Measurements from ENCODE around the gene AJM1. TPM values are rescaled to one million over a fixed set of nuclear protein-coding genes. Genes with fewer than 3 reads are reported as not detected.
"Not testable (repeated sequence)": the region's sequence is repeated elsewhere in the genome, so short reads cannot be mapped to it uniquely, and the experiment has no call there.

The AJM1 gene
- total RNA-seq, 1 donor from 2014 or later = 2.7 TPM

DNA sequence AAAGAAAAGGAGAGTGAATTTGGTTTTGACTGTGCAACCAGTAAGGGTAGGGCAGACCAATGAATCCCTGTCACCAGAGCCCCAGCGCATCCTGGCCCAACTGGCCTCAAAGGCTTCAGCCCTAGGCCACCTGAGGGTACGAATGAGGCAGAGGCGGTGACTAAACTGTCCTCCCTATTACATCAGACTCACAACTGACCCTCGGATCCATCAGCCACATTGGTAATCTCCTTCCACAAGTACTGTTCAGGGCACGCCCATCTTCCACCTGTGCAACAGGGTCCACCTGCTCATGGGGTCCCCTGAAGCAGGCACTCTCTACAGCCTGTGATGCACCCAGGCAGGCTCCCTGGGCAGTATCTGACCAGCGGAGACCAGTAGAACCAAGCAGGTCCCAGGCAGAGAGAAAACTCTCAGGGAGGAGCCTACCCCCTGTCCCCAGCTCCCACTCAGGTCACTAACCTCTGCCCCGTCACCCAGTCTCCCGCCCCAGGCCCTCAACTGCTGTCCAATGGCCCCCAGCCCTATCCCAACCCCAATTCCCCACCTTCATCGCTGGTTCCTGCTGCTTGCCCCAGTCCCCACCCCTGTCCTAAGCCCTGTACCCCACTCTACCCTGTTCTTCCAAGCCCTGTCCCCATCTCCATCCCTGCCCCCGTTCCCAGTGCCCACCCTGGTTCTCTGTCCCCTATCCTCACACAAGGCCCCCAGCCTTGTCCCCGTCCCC lies 22.9 kb downstream of the AJM1 start:
- H3K4me3 ChIP-seq = peak overlapping the region; percentile 77
- H3K36me3 ChIP-seq = peaks cover 35% of the 10 kb centered on the region
- intact Hi-C loops (cut with DNase I) = no loop called here
- ATAC-seq = no peak
- H3K27me3 ChIP-seq = no peaks in the 10 kb centered on the region
- H3K9me3 ChIP-seq = no peaks in the 10 kb centered on the region
- peaks cover 23% of the 10 kb centered on the region for H3K4me1 ChIP-seq
- DNase-seq = no peak
- H3K27ac ChIP-seq = no peak overlapping the region
- TF ChIP-seq, protein P1, sequence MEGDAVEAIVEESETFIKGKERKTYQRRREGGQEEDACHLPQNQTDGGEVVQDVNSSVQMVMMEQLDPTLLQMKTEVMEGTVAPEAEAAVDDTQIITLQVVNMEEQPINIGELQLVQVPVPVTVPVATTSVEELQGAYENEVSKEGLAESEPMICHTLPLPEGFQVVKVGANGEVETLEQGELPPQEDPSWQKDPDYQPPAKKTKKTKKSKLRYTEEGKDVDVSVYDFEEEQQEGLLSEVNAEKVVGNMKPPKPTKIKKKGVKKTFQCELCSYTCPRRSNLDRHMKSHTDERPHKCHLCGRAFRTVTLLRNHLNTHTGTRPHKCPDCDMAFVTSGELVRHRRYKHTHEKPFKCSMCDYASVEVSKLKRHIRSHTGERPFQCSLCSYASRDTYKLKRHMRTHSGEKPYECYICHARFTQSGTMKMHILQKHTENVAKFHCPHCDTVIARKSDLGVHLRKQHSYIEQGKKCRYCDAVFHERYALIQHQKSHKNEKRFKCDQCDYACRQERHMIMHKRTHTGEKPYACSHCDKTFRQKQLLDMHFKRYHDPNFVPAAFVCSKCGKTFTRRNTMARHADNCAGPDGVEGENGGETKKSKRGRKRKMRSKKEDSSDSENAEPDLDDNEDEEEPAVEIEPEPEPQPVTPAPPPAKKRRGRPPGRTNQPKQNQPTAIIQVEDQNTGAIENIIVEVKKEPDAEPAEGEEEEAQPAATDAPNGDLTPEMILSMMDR (IDR thresholded peaks at IDR 0.05) = no peak

DNA sequence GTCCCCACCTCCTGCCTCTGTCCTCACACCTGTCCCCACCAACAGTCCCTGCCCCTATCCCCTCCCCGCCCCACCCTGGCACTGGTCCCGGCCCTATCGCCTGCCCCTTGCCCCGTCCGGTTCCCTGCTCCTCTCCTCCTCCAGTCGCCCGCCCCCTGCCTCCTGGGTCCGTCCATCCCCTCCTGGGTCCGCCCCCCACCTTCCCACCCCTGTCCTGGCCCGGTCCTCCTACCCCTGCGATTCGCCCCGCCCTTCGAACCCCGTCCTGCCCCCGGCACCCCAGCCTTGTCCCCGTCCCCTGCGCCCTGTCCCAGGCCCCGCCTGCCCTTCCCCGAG lies 23.5 kb downstream of the AJM1 start:
- Histone ChIP-seq H3K4me3 (peak overlapping the region; percentile 77), H3K36me3 (peaks cover 32% of the 10 kb centered on the region), H3K9me3 (no peaks in the 10 kb centered on the region), H3K27me3 (no peaks in the 10 kb centered on the region), H3K4me1 (peaks cover 23% of the 10 kb centered on the region), H3K27ac (peak overlapping the region; percentile 87)
- DNase-seq (peak; percentile 79), ATAC-seq (peak; percentile 60)
- intact Hi-C loops (cut with DNase I) = no loop called here
- TF ChIP-seq, protein P1 (IDR thresholded peaks at IDR 0.05) = no peak

DNA sequence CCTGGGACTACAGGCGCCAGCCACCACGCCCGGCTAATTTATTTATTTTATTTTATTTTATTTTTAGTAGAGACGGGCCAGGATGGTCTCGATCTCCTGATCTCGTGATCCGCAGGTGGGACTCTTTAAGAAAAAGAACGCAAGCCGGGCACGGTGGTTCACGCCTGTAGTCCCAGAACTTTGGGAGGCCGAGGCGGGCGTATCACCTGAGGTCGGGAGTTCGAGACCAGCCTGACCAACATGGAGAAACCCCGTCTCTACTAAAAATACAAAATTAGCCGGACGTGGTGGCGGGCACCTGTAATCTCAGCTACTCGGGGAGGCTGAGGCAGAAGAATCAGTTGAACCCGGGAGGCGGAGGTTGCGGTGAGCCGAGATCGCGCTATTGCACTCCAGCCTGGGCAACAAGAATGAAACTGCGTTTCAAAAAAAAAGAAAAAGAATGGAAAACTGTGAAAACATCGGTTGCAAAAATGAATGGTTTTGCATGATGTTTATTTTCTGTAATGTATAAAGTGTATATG lies 24.7 kb downstream of the AJM1 start:
- Histone ChIP-seq H3K4me1 (peaks cover 23% of the 10 kb centered on the region), H3K4me3 (peak overlapping the region; percentile 77), H3K36me3 (peaks cover 20% of the 10 kb centered on the region), H3K27ac (peak overlapping the region; percentile 87)
- H3K27me3 ChIP-seq; intact Hi-C loops (cut with DNase I); ATAC-seq; H3K9me3 ChIP-seq; DNase-seq: not testable (repeated sequence)

DNA sequence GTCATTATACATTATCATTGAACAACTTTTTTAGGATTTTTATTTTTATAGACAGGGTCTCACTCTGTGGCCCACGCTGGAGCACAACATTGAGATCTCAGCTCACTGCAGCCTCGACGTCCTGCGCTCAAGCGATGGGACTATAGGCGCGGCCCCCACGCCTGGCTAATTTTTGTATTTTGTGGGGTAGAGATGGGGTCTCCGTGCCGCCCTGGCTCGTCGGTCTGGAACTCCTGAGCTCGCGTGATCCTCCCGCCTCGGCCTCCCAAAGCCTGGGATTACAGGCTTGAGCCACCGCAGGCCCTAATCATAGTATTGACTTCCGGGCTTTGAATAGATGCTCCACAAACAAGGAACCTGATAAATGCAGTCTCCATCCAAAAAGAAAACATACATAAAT lies 25.2 kb downstream of the AJM1 start:
- intact Hi-C loops (cut with DNase I) = no loop called here
- no peak overlapping the region for H3K4me3 ChIP-seq

DNA sequence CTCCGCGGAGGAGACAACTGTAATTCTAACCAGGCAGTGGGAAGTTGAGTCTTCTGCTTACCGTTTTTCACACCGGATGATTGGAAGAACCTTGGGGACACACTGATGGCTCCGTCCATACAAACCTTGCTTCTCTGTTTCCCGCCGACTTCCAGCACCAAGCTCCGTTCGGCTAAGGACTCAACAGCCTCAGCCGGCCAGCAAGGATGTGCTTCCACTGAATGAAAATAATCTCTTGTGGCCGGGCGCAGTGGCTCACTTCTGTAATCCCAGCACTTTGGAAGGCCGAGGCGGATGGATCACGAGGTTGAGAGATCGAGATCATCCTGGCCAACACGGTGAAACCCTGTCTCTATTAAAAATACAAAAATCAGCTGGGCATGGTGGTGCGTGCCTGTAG lies 25.6 kb downstream of the AJM1 start:
- Histone ChIP-seq H3K36me3 (peaks cover 10% of the 10 kb centered on the region), H3K9me3 (no peaks in the 10 kb centered on the region), H3K4me1 (peaks cover 23% of the 10 kb centered on the region), H3K27ac (no peak overlapping the region), H3K4me3 (no peak overlapping the region), H3K27me3 (no peaks in the 10 kb centered on the region)
- ATAC-seq (no peak), DNase-seq (no peak)
- TF ChIP-seq, protein P1 (IDR thresholded peaks at IDR 0.05) = no peak
- intact Hi-C loops (cut with DNase I) = no loop called here

More for the DNA sequence above, 25.2 kb downstream of the AJM1 start:
- Histone ChIP-seq H3K9me3 (no peaks in the 10 kb centered on the region), H3K27me3 (no peaks in the 10 kb centered on the region), H3K36me3 (peaks cover 15% of the 10 kb centered on the region), H3K27ac (no peak overlapping the region), H3K4me1 (peaks cover 23% of the 10 kb centered on the region)
- DNase-seq (no peak), ATAC-seq (no peak)
- TF ChIP-seq, protein P1 (IDR thresholded peaks at IDR 0.05) = no peak

DNA sequence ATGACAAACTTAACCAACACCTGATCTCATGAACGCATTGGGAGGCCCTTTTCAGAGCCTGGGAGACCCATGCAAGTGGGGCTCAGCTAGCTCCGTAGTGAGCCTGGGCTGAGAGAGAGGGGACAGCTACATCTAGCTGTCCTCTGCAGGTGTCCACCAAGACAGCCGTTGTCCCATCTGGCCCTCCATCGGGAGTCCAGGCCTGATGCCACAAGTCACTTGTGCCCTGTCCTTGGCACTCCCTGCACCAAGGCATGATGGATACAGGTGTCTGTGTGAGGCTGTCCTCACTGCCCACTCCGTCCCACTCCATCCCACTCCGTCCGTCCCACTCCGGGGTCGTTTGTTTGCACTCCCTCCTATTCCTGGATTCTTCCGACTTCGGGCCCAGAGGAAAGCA lies 26.4 kb downstream of the AJM1 start:
- Histone ChIP-seq H3K4me3 (no peak overlapping the region), H3K36me3 (peaks cover 3% of the 10 kb centered on the region), H3K27me3 (no peaks in the 10 kb centered on the region), H3K9me3 (no peaks in the 10 kb centered on the region), H3K4me1 (peaks cover 23% of the 10 kb centered on the region), H3K27ac (no peak overlapping the region)
- no peak for ATAC-seq
- no peak for DNase-seq
- TF ChIP-seq, protein P1 (IDR thresholded peaks at IDR 0.05) = no peak
- intact Hi-C loops (cut with DNase I) = no loop called here

DNA sequence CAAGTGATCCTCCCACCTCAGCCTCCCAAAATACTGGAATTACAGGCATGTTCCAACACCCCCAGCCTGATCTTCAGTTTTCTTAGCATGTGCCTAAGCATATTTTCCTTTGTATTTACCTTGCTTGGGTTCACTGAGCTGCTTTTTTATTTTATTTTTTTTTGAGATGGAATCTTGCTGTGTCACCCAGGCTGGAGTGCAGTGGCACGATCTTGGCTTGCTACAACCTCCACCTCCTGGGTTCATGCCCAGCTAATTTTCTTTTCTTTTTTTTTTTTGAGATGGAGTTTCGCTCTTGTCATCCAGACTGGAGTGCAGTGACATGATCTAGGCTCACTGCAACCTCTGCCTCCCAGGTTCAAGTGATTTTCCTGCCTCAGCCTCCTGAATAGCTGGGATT lies 27.3 kb downstream of the AJM1 start:
- DNase-seq; ATAC-seq; H3K27me3 ChIP-seq; H3K27ac ChIP-seq; H3K9me3 ChIP-seq; intact Hi-C loops (cut with DNase I); H3K36me3 ChIP-seq; H3K4me3 ChIP-seq: not testable (repeated sequence)
- H3K4me1 ChIP-seq = peaks cover 15% of the 10 kb centered on the region
